Anterior cingulate cortex (tissue), 58 donors: Measurements from ENCODE around the gene NREP.

Experiments used
- DNase-seq, 58 donors: peaks; one replicate each; lab custom pipeline; 2025; lab: John Stamatoyannopoulos, UW

The NREP gene, protein sequence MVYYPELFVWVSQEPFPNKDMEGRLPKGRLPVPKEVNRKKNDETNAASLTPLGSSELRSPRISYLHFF

DNA sequence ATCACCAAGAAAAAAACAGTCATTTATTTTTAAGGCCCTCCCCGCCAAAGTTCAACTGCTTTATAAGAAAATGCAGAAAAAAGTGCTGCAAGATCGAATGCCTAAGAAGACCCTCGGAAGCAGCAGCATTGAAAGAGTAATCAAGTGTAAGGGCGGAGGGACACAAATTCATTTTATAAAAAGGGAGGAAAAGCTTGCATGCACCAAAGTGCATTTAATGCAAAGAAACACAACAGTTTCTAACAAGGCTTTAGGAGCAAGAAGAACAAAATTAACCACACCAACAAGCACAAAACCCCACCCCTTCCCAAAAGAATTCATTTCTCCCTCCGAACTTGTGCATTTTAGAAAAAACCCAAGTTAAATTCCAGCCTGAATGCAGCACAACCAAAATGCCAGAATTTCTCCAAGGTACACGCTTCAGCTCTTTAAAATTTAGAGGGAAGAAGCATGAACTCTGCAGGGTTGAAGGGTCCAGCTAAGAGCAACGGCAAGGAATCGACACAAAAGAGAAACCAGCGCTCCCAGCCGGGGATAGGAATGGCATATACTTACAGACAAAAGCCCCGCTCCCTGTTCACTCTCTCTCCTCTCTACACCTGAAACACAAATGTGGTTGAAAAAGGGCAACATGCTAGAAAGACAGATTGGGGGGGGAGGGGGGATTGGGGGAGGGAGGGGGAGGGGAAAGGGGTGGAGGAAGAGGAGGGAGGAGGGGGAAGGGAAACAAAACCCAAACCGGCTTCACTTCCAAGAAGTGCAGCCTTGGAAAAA is at the start of gene NREP:
TSS of gene NREP (minus strand) at position 614 of the 774 bp plus-strand sequence. CDS start 1,422 bp downstream, outside the sequence.
- peak in 22 of 58 donors; percentile 18 to 80 (median 55) for DNase-seq

DNA sequence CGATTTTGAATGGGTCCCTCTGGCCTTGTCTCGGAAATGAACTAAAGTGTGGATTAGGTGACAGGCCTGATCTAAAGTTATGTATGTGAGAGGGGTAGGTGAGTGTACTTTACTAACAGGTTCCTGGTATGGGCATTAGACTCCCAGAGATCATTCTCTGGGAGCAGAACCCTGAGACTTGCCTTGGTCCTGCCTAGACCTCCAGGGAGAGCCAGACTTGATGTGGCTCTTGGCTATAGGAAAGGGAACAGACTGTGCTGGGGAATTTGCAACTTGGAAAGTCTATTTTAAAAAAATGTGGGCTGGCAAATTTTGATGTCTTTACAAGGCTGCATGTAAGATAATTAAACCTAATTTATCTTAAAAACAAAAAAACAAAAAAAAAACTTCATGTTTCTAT is 49.8 kb upstream of the NREP start:
- DNase-seq = no peak

- no peak for DNase-seq
Measured at GRCh38 chr5:111806156-111806555, 49.2 kb upstream of the NREP start.

- no peak for DNase-seq
Measured at GRCh38 chr5:111805071-111805470, 48.1 kb upstream of the NREP start.

DNA sequence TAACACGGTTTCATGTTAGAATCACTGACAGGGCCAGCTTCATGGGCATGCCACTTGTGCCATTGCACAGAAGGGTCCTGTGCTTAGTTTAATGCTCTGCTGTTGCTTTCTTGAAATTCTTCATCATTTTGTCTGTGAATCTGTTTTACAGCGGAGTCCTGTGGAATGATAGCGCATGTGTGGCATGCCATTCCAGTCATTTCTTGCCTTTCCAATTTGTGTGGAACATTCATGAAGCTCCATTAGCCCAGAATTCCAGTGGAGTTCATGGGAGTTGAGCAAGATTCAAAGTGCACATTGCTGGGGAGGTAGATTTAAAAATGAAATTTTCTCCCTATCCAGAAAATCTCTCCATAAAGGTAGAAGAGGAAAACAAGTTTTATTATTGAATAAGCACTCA is 43.4 kb upstream of the NREP start:
- DNase-seq = no peak

GRCh38 chr5:111795142-111795541 is 38.1 kb upstream of the NREP start:
- DNase-seq = no peak

GRCh38 chr5:111792471-111793058 is 35.6 kb upstream of the NREP start:
- DNase-seq = no peak

- no peak for DNase-seq
Measured at GRCh38 chr5:111790295-111790694, 33.3 kb upstream of the NREP start.

GRCh38 chr5:111787006-111787405 is 30.0 kb upstream of the NREP start:
- no peak for DNase-seq

DNA sequence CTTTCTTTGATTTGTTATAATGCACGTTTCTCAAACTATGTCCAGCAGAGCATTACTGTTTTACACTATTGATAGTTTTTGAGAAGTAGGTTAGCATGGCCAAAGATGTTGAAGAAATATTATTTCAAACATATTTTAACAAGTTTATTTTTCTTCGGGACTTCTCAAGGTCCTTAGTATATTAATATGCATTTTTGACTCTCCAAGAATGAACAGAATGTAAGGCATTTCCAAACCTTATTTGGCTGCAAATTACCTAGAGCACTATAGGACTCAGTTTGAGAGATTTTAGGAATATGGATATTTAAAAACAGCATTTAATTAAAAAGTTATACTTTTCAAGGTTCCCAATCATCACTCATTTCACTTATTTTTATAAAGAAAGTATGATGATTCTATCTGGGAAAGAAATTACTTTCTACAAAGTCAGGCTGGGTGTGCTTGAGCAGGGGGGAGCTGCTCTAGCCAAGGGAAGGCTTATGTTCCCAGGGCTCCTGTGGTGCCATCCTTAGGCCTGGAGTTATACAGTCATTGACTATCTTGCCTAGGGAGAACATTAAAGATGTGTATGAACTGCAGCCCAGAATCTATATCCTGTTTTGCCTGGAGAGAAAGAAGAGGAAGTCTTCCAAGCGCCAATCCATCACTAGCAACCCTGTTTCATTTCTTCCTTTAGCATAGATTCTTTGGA is 27.6 kb upstream of the NREP start:
- DNase-seq = no peak

GRCh38 chr5:111783537-111783936 is 26.5 kb upstream of the NREP start:
- DNase-seq = no peak

DNA sequence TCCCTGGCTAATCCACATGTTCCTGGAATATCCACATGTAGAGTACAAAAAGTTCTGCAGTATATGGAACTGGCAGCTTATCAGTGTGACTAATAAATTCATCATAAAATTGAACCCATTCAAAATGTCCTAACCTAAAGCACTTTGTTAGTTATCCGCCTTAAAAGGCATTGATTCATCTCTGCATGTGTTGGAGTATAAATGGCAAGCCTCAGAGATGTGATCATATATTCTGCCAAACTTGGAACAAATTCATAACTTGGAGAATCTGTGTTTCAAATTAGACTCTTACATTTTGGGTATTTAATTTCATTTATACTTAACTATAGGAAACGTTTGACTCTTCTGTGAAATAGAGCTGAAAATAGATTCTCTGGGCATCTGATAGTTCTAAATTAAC is 25.2 kb upstream of the NREP start:
- no peak for DNase-seq

DNA sequence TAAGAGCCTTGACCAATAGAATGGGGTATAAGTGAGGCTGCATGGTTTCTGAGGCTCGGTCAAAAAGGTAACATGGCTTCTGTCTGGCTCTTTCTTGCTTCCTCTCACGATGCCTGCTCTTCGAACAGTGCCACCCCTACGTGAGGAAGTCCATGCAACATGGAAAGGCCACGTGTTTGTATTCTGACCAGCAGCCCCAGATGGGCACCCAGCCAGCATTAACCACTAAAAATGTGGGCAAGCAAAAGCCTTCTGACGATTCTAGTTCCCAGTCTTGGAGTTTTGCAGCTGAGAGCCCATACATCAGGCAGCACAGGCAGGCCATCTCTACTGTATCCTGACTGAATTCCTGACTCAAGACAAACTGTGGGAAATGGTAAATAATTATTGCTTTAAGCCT is 24.2 kb upstream of the NREP start:
- DNase-seq = peak in 21 of 58 donors; percentile 1 to 51 (median 6)

DNA sequence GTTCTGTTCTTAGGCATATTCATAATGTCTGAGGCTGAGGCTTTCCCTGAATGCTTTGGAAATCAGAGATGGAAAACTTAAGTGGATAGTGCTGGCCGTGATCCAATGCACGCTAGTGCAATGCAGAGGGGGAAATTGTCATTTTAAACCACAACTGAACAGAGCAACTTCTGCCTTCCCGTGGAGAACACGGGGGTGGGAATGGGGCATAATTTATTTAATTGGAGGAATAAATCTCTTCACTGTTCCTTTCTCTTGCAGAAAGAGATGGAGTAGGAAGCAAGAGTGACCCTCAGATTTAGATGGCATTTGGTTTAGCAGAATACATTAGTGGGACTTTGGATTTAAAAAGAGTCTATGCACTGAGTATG is 22.9 kb upstream of the NREP start:
- no peak for DNase-seq

GRCh38 chr5:111779260-111779921 is 22.4 kb upstream of the NREP start:
- DNase-seq = no peak

- DNase-seq = no peak
Measured at GRCh38 chr5:111776913-111777781, 20.2 kb upstream of the NREP start.

DNA sequence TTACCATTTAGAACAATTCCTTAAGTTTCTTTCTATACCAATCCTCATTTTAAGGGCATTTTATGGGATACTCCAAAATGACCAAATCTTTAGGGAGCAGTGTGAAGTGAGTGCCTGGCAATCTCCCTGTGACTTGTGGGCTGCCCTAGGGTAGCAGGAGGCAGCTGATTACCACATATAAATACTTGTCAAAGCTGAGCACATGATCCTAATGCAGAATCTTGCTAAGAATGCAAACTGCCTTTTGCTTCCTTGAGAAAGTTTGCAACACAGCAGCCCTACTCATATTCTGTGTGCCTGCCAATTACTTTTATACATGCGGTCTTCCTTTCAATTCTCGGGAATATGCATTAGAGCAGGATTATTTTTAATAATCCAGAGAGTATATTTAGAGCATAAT is 18.2 kb upstream of the NREP start:
- no peak for DNase-seq

- peak in 9 of 58 donors; percentile 1 to 19 (median 11) for DNase-seq
Measured at GRCh38 chr5:111774525-111774924, 17.5 kb upstream of the NREP start.

DNA sequence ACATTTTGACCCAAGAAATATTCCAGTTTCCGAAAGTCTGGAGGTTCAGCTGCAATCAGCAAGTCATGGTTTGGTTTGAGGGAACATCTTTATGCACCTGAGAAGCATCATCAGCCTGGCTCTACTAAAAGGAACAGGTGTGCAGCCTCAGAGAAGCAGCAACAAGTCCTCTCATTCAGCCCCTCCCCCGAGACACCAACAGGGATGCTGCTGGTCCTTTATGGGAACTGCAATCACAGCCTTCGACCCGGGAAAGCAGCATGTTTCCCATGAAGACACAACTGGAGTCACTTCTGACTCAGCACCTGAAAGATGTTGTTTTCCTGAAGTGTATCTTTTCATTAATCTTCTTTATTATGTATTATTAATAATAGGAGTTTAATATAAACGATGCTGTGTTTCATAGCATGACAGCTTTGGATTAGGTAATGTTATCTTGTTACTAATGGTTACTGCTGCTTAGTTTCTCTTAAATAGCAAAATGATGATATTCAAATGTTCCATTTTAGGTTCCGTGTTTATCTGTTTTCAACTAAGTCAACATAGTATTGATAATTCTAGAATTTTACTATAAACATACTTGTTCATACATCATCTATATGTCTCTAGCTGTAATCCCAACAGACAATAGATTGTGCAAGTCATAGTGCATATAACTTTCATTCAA is 15.6 kb upstream of the NREP start:
- DNase-seq = no peak
